BLaER1 (cell line): Measurements from ENCODE around the gene CRACR2A.

ENCODE experiments used
- H3K27ac ChIP-seq: shearing (Covaris generic); formaldehyde crosslinking; 2 replicates; pipeline ENCODE4 v1.8.1; 2022
- H3K27me3 ChIP-seq: shearing (Covaris generic); formaldehyde crosslinking; 2 replicates; pipeline ENCODE4 v1.8.1; 2022
- H3K36me3 ChIP-seq: shearing (Covaris generic); formaldehyde crosslinking; 2 replicates; pipeline ENCODE4 v1.8.1; 2022
- H3K4me1 ChIP-seq: shearing (Covaris generic); formaldehyde crosslinking; 2 replicates; pipeline ENCODE4 v1.8.1; 2022
- H3K4me2 ChIP-seq: shearing (Covaris generic); formaldehyde crosslinking; 2 replicates; pipeline ENCODE4 v1.8.1; 2022
- H3K4me3 ChIP-seq: shearing (Covaris generic); formaldehyde crosslinking; 2 replicates; pipeline ENCODE4 v1.8.1; 2022
- H3K9ac ChIP-seq: shearing (Covaris generic); formaldehyde crosslinking; 2 replicates; pipeline ENCODE4 v1.8.1; 2022
- H3K9me3 ChIP-seq: shearing (Covaris generic); formaldehyde crosslinking; 2 replicates; pipeline ENCODE4 v1.8.1; 2022
- H4K20me1 ChIP-seq: shearing (Covaris generic); formaldehyde crosslinking; 2 replicates; pipeline ENCODE4 v1.8.1; 2022
- Cebpa-rat ChIP-seq: shearing (Covaris generic); IDR thresholded peaks from 2 replicates; pipeline ENCODE4 v1.8.1; 2022

The CRACR2A gene

DNA sequence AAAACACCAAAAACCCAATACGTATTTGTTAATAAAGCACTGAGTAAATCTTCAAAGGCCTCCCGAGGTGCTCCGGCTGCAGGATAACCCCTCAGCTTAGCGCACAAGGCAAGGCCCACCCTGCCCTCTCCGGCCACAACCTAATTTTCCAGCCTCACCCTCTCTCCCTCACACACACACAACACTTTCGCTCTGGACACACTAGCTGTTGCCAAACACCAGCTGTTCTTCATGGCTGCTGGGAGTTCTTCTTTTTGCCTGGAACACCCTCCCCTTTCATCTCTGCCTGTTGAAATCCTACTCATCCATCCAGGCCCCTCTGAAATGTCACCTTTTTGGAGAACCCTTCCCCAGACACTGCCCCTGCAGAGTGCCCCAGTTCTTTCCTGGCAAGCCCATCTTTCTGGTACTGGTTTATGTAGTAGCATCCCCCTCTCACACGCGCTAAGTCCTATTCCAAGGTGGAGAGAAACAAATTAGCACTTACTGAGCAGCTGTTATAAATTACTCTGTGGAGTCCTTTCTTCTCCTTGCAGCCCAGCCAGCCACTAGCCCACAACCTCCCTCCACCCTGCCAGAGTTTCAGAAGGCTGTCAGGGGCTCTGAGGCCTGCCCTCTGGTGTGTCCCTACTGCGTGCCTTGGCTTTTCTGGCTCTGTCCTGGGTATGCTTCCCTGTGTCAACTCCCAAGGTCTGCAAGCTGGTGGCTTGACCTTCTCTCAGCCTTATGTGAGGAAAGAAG, 805 bp upstream of the CRACR2A start:
- Histone ChIP-seq H3K4me2 (peak overlapping the region; percentile 91), H3K4me3 (peak overlapping the region; percentile 76), H3K9ac (peak overlapping the region; percentile 83), H3K9me3 (peaks cover 15% of the 10 kb centered on the region), H3K27me3 (no peaks in the 10 kb centered on the region), H4K20me1 (peaks cover 29% of the 10 kb centered on the region), H3K27ac (peak overlapping the region; percentile 92), H3K36me3 (peaks cover 15% of the 10 kb centered on the region), H3K4me1 (peaks cover 46% of the 10 kb centered on the region)
- TF ChIP-seq Cebpa-rat: no peak

GRCh38 chr12:3752096-3752709, 706 bp downstream of the CRACR2A start:
- H3K27me3 ChIP-seq: no peaks in the 10 kb centered on the region
- H4K20me1 ChIP-seq: peaks cover 44% of the 10 kb centered on the region
- TF ChIP-seq Cebpa-rat: no peak
- H3K4me2 ChIP-seq: peak overlapping the region; percentile 91
- peaks cover 24% of the 10 kb centered on the region for H3K36me3 ChIP-seq
- H3K27ac ChIP-seq: peak overlapping the region; percentile 92
- H3K9me3 ChIP-seq: peaks cover 5% of the 10 kb centered on the region
- H3K9ac ChIP-seq: peak overlapping the region; percentile 83
- H3K4me3 ChIP-seq: peak overlapping the region; percentile 76
- peaks cover 48% of the 10 kb centered on the region for H3K4me1 ChIP-seq

DNA sequence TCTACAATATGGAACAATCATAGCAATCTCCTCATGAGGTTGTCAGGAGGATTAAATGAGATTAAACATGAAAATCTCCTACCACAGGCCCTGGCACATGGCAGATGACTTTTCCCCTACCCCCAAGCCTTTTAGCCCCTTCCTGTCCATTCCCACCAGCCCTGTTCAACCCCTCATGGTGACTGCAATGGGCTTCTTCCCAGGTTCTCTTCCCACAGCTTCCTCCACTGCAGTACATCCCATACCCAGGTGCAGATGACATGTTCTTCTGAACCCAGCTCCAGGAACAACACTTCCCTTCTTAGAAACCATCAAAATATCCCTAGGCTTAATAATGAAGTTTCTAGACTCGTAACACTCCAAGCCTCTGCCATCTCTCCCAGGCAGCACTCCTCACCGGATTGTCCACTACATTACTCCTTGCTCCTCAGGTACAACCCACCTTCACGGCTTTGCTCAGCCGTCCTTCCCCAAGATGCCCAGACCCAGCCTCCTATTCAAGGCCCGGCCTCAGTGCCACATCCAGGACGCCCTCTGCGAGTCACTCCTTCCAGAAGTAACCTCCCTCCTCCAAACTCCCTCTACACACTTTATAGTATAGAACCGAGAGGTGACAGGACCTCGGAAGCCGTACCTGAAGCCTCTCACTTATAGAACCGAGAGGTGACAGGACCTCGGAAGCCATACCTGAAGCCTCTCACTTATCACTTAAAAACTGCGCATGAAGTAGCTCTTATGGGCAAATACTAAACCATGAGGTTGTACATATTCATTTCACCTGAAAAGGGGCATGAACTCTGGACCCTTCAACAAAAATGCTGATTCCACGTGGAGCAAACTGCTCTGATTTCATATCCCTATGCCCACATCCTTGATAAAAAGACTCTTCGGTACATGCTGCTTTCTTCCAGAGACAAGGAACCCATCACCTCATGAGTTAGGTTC, 1.5 kb downstream of the CRACR2A start:
- Histone ChIP-seq H3K9me3 (peaks cover 13% of the 10 kb centered on the region; the same call in 1 of the 2 replicates), H4K20me1 (peaks cover 52% of the 10 kb centered on the region), H3K9ac (peak overlapping the region; percentile 83), H3K4me1 (peaks cover 48% of the 10 kb centered on the region), H3K4me2 (peak overlapping the region; percentile 91), H3K27ac (peak overlapping the region; percentile 92), H3K36me3 (peaks cover 31% of the 10 kb centered on the region), H3K4me3 (peak overlapping the region; percentile 76), H3K27me3 (no peaks in the 10 kb centered on the region)
- no peak for TF ChIP-seq Cebpa-rat

DNA sequence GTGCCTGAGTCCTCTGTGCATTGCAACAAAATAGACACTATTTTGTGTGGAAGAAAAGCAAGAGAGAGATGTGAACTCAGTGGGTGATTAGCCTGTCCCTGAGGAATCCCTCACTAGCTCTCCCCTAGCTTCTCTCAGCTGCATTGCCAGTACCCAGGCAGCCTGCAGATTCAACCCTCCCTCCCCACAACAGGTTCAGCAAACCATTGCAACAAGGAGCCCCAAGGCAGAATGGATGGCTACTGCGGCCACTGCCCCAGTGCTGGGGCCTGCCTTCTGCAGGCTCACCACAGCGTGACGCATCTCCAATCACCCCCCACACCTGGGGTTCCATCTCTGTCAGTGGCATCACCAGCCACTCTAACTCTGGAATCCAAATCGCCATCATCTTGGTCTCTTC, 2.3 kb downstream of the CRACR2A start:
- no peaks in the 10 kb centered on the region for H3K27me3 ChIP-seq
- H3K4me2 ChIP-seq: peak overlapping the region; percentile 91
- no peak overlapping the region for H3K27ac ChIP-seq
- H4K20me1 ChIP-seq: peaks cover 60% of the 10 kb centered on the region
- H3K4me3 ChIP-seq: no peak overlapping the region
- H3K4me1 ChIP-seq: peaks cover 48% of the 10 kb centered on the region
- peaks cover 19% of the 10 kb centered on the region; the same call in 1 of the 2 replicates for H3K9me3 ChIP-seq
- no peak overlapping the region; the same call in 1 of the 2 replicates for H3K9ac ChIP-seq
- peaks cover 39% of the 10 kb centered on the region for H3K36me3 ChIP-seq
- no peak for TF ChIP-seq Cebpa-rat

DNA sequence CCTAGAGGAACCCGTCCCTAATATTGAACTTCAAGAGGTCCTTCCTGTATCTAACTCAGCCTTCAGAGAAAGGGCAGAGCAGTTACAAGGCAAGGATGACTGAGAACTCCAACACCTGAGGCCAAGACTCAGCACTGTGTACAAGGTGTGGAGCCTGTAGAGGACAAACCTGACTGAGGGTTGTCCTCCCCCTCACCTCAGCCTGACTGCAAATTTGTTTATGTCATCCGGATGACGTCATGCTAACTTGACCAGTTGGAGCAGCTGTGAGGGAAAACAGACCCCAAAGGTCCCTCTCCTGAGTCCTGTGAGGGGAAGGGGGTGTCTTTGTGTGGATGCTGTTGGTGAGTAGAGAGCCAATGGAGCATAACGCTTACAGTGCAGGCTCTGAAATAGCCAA, 4.3 kb downstream of the CRACR2A start:
- Histone ChIP-seq H3K36me3 (peaks cover 58% of the 10 kb centered on the region), H3K4me1 (peaks cover 53% of the 10 kb centered on the region), H3K4me2 (0 out of 2 replicates have a peak overlapping the region, but pooled peaks have one; percentile 23), H4K20me1 (peaks cover 80% of the 10 kb centered on the region), H3K27ac (no peak overlapping the region), H3K4me3 (no peak overlapping the region), H3K9me3 (peaks cover 19% of the 10 kb centered on the region; the same call in 1 of the 2 replicates), H3K27me3 (no peaks in the 10 kb centered on the region), H3K9ac (no peak overlapping the region)
- TF ChIP-seq Cebpa-rat: no peak

- Histone ChIP-seq H3K36me3 (peaks cover 64% of the 10 kb centered on the region), H3K27ac (no peak overlapping the region), H3K4me3 (no peak overlapping the region), H4K20me1 (peaks cover 85% of the 10 kb centered on the region), H3K9me3 (peaks cover 19% of the 10 kb centered on the region; the same call in 1 of the 2 replicates), H3K27me3 (no peaks in the 10 kb centered on the region), H3K4me1 (peaks cover 48% of the 10 kb centered on the region), H3K9ac (no peak overlapping the region), H3K4me2 (no peak overlapping the region)
- TF ChIP-seq Cebpa-rat: no peak
Measured at GRCh38 chr12:3747976-3748619, 4.8 kb downstream of the CRACR2A start.

GRCh38 chr12:3747543-3747942, 5.4 kb downstream of the CRACR2A start:
- Histone ChIP-seq H3K36me3 (peaks cover 69% of the 10 kb centered on the region), H3K4me3 (no peak overlapping the region), H3K27me3 (no peaks in the 10 kb centered on the region), H4K20me1 (peaks cover 91% of the 10 kb centered on the region), H3K27ac (no peak overlapping the region), H3K4me2 (no peak overlapping the region), H3K9ac (no peak overlapping the region), H3K4me1 (peaks cover 50% of the 10 kb centered on the region), H3K9me3 (peaks cover 19% of the 10 kb centered on the region; the same call in 1 of the 2 replicates)
- no peak for TF ChIP-seq Cebpa-rat

DNA sequence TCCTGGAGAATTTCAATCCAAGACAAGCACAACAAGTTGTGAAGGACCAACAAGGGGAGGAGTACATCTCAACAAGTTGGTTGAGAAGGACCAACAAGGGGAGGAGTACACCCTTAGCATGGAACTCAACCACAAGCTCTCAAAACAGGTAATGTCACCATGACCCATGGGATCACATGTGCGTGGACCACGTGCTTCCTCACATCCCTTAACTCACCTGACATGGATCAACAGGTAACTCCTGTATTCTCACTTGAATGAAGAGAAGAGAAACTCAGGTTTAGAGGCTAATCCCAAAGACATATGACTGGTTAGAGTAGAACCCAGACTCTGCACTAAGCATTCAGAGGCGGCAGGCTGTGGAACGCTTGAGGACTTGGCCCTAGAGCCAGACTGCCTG, 6.2 kb downstream of the CRACR2A start:
- Histone ChIP-seq H3K4me2 (no peak overlapping the region), H3K27ac (no peak overlapping the region), H3K4me3 (no peak overlapping the region), H3K27me3 (no peaks in the 10 kb centered on the region), H4K20me1 (peaks cover 99% of the 10 kb centered on the region), H3K9me3 (peaks cover 19% of the 10 kb centered on the region; the same call in 1 of the 2 replicates), H3K4me1 (peaks cover 55% of the 10 kb centered on the region), H3K9ac (no peak overlapping the region), H3K36me3 (peaks cover 77% of the 10 kb centered on the region)
- TF ChIP-seq Cebpa-rat: no peak

DNA sequence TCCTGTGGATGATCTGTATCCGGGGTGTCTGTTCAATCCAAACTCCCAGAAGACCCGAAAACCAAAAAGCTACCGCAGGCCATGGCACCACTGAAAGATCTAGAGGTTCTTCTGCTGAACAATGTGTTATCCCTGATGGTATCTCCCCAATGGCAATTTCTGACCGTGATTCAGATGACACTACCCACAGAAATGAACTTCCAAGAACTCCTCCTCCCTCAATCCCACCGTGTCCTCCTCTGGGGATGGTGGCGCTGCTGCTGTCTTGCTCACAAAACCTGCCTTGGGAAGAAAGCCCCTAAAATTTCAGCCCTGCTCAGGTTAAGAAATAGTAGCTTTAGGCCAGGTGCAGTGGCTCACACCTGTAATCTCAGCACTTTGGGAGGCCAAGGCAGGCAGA, 7.8 kb downstream of the CRACR2A start:
- Histone ChIP-seq H3K27ac (no peak overlapping the region), H3K9ac (no peak overlapping the region), H3K9me3 (peaks cover 19% of the 10 kb centered on the region; the same call in 1 of the 2 replicates), H4K20me1 (peaks cover 100% of the 10 kb centered on the region), H3K4me3 (no peak overlapping the region), H3K36me3 (peaks cover 93% of the 10 kb centered on the region), H3K4me2 (no peak overlapping the region), H3K27me3 (no peaks in the 10 kb centered on the region), H3K4me1 (peaks cover 43% of the 10 kb centered on the region)
- no peak for TF ChIP-seq Cebpa-rat
